Heart left ventricle (tissue), 16 donors: Measurements from ENCODE around the gene MGMT. TPM values are rescaled to one million over a fixed set of nuclear protein-coding genes. Genes with fewer than 3 reads are reported as not detected.
A peak's percentile ranks its signal among the peaks of the same experiment; 100 is the strongest.

Source experiments
- ATAC-seq, 4 donors: fragments of 200-7000 bp; cut with Tn5 transposase; one replicate each; pipeline ENCODE4 v1.9.1; 2020 to 2022; ENCODE audit warnings: moderate library complexity in 4 of 4, mild to moderate bottlenecking in 3 of 4, moderate number of reproducible peaks in 1 of 4
- DNase-seq, 5 donors: peaks; one replicate each; pipeline ENCODE4 v3.0.0-alpha.2; 2020
- H3K27ac ChIP-seq, 12 donors: fragments of 200-600 bp; sonication (generic) in 4 of 12; one replicate each; pipeline versions ENCODE4 v1.5.0 to v1.8.0; 2016 to 2022; ENCODE audit warnings: mild to moderate bottlenecking in 2 of 12
- H3K27me3 ChIP-seq, 9 donors: fragments of 200-600 bp; sonication (generic) in 2 of 9; one replicate each; pipeline versions ENCODE4 v1.5.1 to v1.8.0; 2016 to 2022; ENCODE audit warnings: mild to moderate bottlenecking in 3 of 9
- H3K36me3 ChIP-seq, 9 donors: fragments of 200-600 bp; sonication (generic) in 2 of 9; one replicate each; pipeline versions ENCODE4 v1.5.0 to v1.8.0; 2018 to 2022; ENCODE audit warnings: mild to moderate bottlenecking in 2 of 9
- H3K4me1 ChIP-seq, 12 donors: fragments of 200-600 bp; sonication (generic) in 4 of 12; one replicate each; pipeline versions ENCODE4 v1.5.0 to v1.8.0; 2016 to 2022; ENCODE audit warnings: mild to moderate bottlenecking in 3 of 12
- H3K4me3 ChIP-seq, 12 donors: fragments of 200-600 bp; sonication (generic) in 4 of 12; one replicate each; pipeline versions ENCODE4 v1.5.0 to v1.8.0; 2017 to 2022; ENCODE audit warnings: mild to moderate bottlenecking in 9 of 12, moderate library complexity in 4 of 12
- H3K9me3 ChIP-seq, 12 donors: fragments of 200-600 bp; sonication (generic) in 4 of 12; one replicate each; pipeline versions ENCODE4 v1.5.0 to v1.8.0; 2016 to 2022; ENCODE audit warnings: mild to moderate bottlenecking in 1 of 12
- POLR2A ChIP-seq, 2 donors: fragments of 450-650 bp; IDR thresholded peaks; one replicate each; pipeline ENCODE4 v1.6.1; 2017; ENCODE audit warnings: antibody characterized with exemption in 2 of 2, mild to moderate bottlenecking in 2 of 2, moderate library complexity in 2 of 2
- WGBS, 4 donors: extraction: QIAGEN DNeasy Blood & Tissue Kit in 2 of 4; methylation state at CpG; one replicate each; pipeline versions ENCODE4 v1.1.5 to v1.1.7; 2013 to 2018; 5-methylcytosine and 5-hydroxymethylcytosine counted together
- intact Hi-C, 10 donors: fragments of 100-400 bp; cut with DNase I; formaldehyde crosslinking; loops; one replicate each; pipeline versions ENCODE4 v1.11.1 to v1.14.2; 2022
- polyA plus RNA-seq, 2 donors: library from polyadenylated mRNA; stranded (reverse); fragments of 200-250 nt; gene quantifications; one replicate each; pipeline ENCODE4 v1.2.3, GENCODE V29; 2013
- total RNA-seq, 9 donors: library from RNA; depleted of rRNA in 2 of 9; stranded (reverse); fragments of >200 nt in 2 of 9; fragmentation: NEBNext Ultra II Directional in 3 of 9; extraction: Animal tissue kit (Norgen Biotek cat#: 25700) in 3 of 9; gene quantifications; one replicate each; pipeline versions ENCODE4 v1.1.0 to v1.2.4, GENCODE V29; 2016 to 2023
- TF ChIP-seq, protein P1 (sequence below), 12 donors: fragments of 200-600 bp; sonication (generic) in 4 of 12; IDR thresholded peaks; one replicate each; pipeline versions ENCODE4 v1.5.0 to v1.8.0; 2018 to 2022; ENCODE audit warnings: antibody characterized with exemption in 12 of 12, mild to moderate bottlenecking in 5 of 12
- donor health status: ischemic (EF 13 %, LVEDD 7.1; RV severe dilation, severe dysfunction).
- donor health status: healthy with polysubstance abuse.
- donor health status: DM: no; HTN: yes; CAD: no.
- donor health status: DM: no; HTN: no; CAD: no.
- donor health status: ischemic (EF 25% LVEDD 6.9; RV normal size, moderate dysfunction).
- donor health status: ischemic (EF 25% LVEDD 5.7; RV mildly dilated, moderate dysfunction).
- donor health status: healthy.
- donor health status: DM: yes; HTN: yes; CAD: no.
- donor health status: ischemic (EF 35%, LVEDD 5.7; RV mildly dilated, moderate dysfunction).
- donor health status: nonischemic (EF 11% LVEDD 7.7; RV severe dilation, severe dysfunction).
- donor health status: DM: yes; HTN: yes; CAD: no.
- donor health status: PGD.
- donor health status: ischemic (EF 29% LVEDD 5.4; RV normal size, mild dysfunction).
- donor health status: nonischemic (EF 23%, LVEDD 6.1; RV moderate dilation, normal function).

The MGMT gene
- total and polyA plus RNA-seq, 11 donors: 6.2 to 25.3 (median 11.6) TPM

DNA sequence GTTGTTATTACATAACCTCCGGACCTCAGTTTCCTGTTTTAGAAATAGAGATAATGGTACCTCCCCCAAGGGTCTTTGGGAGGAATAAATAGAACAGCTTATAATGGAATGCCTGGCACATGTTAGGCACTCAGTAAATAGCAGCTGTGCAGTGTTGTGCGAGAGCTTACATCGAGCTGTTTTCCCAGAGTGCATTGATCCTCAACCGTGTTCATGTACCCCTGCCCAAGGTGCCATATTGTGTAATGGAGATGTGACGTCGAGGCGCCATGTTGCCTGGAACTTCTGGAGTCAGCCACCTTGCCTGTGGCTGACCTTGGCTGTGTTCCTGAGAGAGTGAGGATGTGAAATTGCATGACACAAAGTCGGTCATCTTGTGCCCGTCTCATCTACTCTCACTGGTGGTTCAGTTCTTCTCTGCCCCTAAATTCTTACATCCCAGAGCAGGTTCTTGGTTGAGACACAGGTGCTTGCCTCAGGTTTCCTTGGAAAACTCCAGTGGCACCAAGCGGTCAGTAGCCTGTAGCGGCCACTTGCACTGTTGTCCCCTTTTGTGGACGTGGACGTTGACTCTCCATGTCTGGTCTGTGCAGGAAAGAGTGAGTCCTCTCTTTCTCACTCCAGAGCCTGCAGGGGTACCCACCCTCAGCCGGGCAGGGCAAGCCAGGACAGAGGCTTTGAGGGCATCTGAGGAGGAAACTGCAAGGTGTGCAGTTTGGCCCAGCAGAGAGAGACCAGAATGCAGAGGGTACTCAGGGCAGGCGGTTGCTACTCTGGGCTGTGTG lies 230.6 kb downstream of the MGMT start:
- H3K27ac ChIP-seq: no peak overlapping the region
- H3K4me1 ChIP-seq: peaks cover 0 to 22% (median 12%) of the 10 kb centered on the region in 12 donors
- no peaks in the 10 kb centered on the region for H3K9me3 ChIP-seq
- no peak for ATAC-seq
- TF ChIP-seq, protein P1, sequence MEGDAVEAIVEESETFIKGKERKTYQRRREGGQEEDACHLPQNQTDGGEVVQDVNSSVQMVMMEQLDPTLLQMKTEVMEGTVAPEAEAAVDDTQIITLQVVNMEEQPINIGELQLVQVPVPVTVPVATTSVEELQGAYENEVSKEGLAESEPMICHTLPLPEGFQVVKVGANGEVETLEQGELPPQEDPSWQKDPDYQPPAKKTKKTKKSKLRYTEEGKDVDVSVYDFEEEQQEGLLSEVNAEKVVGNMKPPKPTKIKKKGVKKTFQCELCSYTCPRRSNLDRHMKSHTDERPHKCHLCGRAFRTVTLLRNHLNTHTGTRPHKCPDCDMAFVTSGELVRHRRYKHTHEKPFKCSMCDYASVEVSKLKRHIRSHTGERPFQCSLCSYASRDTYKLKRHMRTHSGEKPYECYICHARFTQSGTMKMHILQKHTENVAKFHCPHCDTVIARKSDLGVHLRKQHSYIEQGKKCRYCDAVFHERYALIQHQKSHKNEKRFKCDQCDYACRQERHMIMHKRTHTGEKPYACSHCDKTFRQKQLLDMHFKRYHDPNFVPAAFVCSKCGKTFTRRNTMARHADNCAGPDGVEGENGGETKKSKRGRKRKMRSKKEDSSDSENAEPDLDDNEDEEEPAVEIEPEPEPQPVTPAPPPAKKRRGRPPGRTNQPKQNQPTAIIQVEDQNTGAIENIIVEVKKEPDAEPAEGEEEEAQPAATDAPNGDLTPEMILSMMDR (IDR thresholded peaks at IDR 0.05): no peak
- no peak for TF ChIP-seq POLR2A (IDR thresholded peaks at IDR 0.05)
- 91 to 93% (median 92%) methylated on average over 14 to 15 of the region's 15 CpGs for WGBS, 4 donors
- no peak for DNase-seq
- H3K36me3 ChIP-seq: no peaks in the 10 kb centered on the region
- intact Hi-C loops: no loop called here
- H3K4me3 ChIP-seq: no peak overlapping the region
- H3K27me3 ChIP-seq: no peaks in the 10 kb centered on the region

DNA sequence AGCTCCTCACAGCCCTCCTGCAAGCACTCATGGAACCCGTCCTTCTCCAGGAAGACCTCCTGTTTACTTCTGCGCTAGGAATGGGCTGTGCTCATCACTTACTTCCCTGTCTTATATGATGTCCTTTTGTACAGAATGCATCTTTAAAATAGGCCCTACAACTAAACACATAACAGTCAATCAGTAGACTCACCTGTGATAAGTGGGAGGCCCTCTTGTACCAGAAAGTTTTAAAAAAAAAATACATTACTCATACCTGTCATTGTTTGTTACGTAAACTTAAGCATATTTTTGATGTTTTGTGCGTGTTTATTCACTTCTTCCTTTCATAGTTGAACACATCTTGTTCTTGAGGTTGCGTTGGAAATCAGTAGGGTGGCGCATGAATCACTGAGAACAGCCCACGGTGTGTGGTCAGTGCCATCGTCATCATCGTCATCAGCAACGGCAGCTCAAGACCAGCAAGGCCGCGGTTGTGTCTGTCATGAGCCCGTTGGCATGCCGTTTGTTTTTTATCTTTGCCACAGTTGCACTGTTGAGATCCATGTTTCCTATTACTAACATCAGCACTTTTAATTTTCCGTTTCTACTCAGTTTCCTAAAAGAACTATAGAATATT lies 232.8 kb downstream of the MGMT start:
- ATAC-seq: no peak
- WGBS, 4 donors: 86 to 95% (median 93%) methylated on average over 15 of the region's 15 CpGs

DNA sequence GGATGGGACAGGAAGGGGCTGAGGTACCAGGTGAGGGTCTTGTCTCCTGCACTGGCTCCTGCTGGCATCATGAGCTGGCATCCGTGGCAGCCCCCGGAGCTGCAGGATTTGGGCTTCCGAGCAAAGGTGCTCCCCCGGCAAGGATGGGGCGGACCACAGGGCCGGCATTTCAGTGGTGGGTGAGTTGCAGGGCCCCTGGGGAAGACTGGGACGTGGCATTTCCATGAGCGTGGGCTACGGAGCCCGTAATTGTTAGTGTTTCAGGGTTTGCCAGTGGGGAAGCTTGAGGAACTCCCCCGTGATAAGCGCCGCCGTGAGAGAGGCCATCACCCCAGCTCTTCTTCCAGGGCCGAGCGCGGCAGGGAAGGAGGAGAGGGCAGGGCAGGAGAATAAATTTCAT lies 235.6 kb downstream of the MGMT start:
- 98 to 100% (median 98%) methylated on average over 16 to 17 of the region's 17 CpGs for WGBS, 4 donors
- TF ChIP-seq, protein P1 (IDR thresholded peaks at IDR 0.05): no peak
- TF ChIP-seq POLR2A (IDR thresholded peaks at IDR 0.05): no peak
- ATAC-seq: no peak
- Histone ChIP-seq H3K27ac (no peak overlapping the region), H3K36me3 (no peaks in the 10 kb centered on the region), H3K9me3 (no peaks in the 10 kb centered on the region), H3K27me3 (no peaks in the 10 kb centered on the region), H3K4me3 (no peak overlapping the region), H3K4me1 (peaks cover 0 to 9% (median 1%) of the 10 kb centered on the region in 12 donors)
- intact Hi-C loops: loop anchor here in 1 of 10 donors (10.0 kb wide), 2 partner anchors 262 to 658 kb away; partner anchors contain the start of gene EBF3
- peak in 1 of 5 donors; percentile 37 for DNase-seq

More for the DNA sequence above, 232.8 kb downstream of the MGMT start:
- intact Hi-C loops: loop anchor here in 1 of 10 donors (10.0 kb wide), 2 partner anchors 265 to 655 kb away; partner anchors contain the start of gene EBF3
- Histone ChIP-seq H3K4me1 (peaks cover 0 to 12% (median 3%) of the 10 kb centered on the region in 12 donors), H3K4me3 (no peak overlapping the region), H3K27me3 (no peaks in the 10 kb centered on the region), H3K36me3 (no peaks in the 10 kb centered on the region), H3K27ac (no peak overlapping the region), H3K9me3 (no peaks in the 10 kb centered on the region)
- TF ChIP-seq POLR2A (IDR thresholded peaks at IDR 0.05): no peak
- TF ChIP-seq, protein P1 (IDR thresholded peaks at IDR 0.05): no peak
- DNase-seq: no peak
